ENCODE measurements around the gene ANKRD33B. TPM values are rescaled to one million over a fixed set of nuclear protein-coding genes. Genes with fewer than 3 reads are reported as not detected.

The ANKRD33B gene
- total and polyA plus RNA-seq, 2 of the 13 experiments (the other 11 are each of a cell fraction or from before 2014, with no cell fraction given): 0.02 TPM; not detected in 1

- H3K79me2 ChIP-seq (ENCODE audit: insufficient read depth, low read length): no peaks in the 10 kb centered on the region
- peaks cover 3 to 20% of the 10 kb centered on the region in 2 experiments; a peak in 3 of 5 replicates for H3K27me3 ChIP-seq (ENCODE audit: control insufficient read depth in 1 of 2, insufficient read depth in 2 of 2, low read length in 2 of 2)
- no peak overlapping the region for H3K4me2 ChIP-seq (ENCODE audit: low read depth, low read length)
- no peak for ATAC-seq
- no peak overlapping the region for H2AFZ ChIP-seq (ENCODE audit: low read length)
- H3K9ac ChIP-seq (ENCODE audit: insufficient read depth, low read depth, low read length): no peak overlapping the region
- no peak overlapping the region for H3K4me3 ChIP-seq (replicated peaks in 1 of 3; ENCODE audit: insufficient read depth in 1 of 3, low read depth in 2 of 3, low read length in 3 of 3)
- 8% methylated on average over 2 of the region's 2 CpGs for WGBS (ENCODE audit: low lambda C conversion rate)
- no peak for TF ChIP-seq MED13 (CRISPR knock-in tag; IDR thresholded peaks at IDR 0.05)
- no peak for TF ChIP-seq ZNF263 (CRISPR knock-in tag; IDR thresholded peaks at IDR 0.05)
- no peak for TF ChIP-seq THAP9 (CRISPR knock-in tag; IDR thresholded peaks at IDR 0.05; ENCODE audit: borderline replicate concordance)
- no peak for TF ChIP-seq ZBTB49 (CRISPR knock-in tag; IDR thresholded peaks at IDR 0.05; ENCODE audit: borderline replicate concordance)
- TF ChIP-seq ZNF691 (CRISPR knock-in tag; IDR thresholded peaks at IDR 0.05; ENCODE audit: borderline replicate concordance, low read depth): no peak
- TF ChIP-seq AGO2 (optimal IDR thresholded peaks at IDR 0.05; ENCODE audit: low read depth, low read length): no peak
- TF ChIP-seq ZNF619 (CRISPR knock-in tag; IDR thresholded peaks at IDR 0.05): no peak
- TF ChIP-seq MNT (IDR thresholded peaks at IDR 0.05): no peak
- TF ChIP-seq SKI (IDR thresholded peaks at IDR 0.05; ENCODE audit: partially characterized antibody): no peak
- TF ChIP-seq GTF2F1 (IDR thresholded peaks at IDR 0.05; ENCODE audit: low read length): no peak
- TF ChIP-seq ZNF768 (CRISPR knock-in tag; IDR thresholded peaks at IDR 0.05): no peak
- TF ChIP-seq RXRB (CRISPR knock-in tag; IDR thresholded peaks at IDR 0.05; ENCODE audit: borderline replicate concordance): no peak
- TF ChIP-seq NFYB (CRISPR knock-in tag; IDR thresholded peaks at IDR 0.05): no peak
- no peak for TF ChIP-seq ZNF251 (CRISPR knock-in tag; IDR thresholded peaks at IDR 0.05)
- no peak for TF ChIP-seq PREB (CRISPR knock-in tag; IDR thresholded peaks at IDR 0.05)
- no peak for DNase-seq (ENCODE audit: low spot score)
- no peaks in the 10 kb centered on the region for H3K36me3 ChIP-seq (replicated peaks in 1 of 2; ENCODE audit: control insufficient read depth in 1 of 2, insufficient read depth in 2 of 2, low read length in 2 of 2)
- in situ Hi-C loops (cut with HindIII; ENCODE audit: extremely low pct_ligation_motif_present, low pct_unique_long_range_greater_than_20kb): no loop called here
- no peak overlapping the region for H3K27ac ChIP-seq (ENCODE audit: extremely low read length, insufficient read depth, low read length)
- POLR2A ChIA-PET: no interaction called here
- no TSS peak for BruUV-seq (replicated peaks)
- intact Hi-C loops (cut with micrococcal nuclease; ENCODE audit: unreplicated experiment): no loop called here
- FAIRE-seq: no peak
- CTCF ChIA-PET (ENCODE audit: low intra/inter-chr PET ratio, low total read pairs): no interaction called here
- no peaks in the 10 kb centered on the region for H3K4me1 ChIP-seq (ENCODE audit: insufficient read depth, low read length)
- H3K9me3 ChIP-seq (ENCODE audit: low read length): no peaks in the 10 kb centered on the region
- H4K20me1 ChIP-seq (ENCODE audit: insufficient read depth, low read length): 0 out of 2 replicates have a peak, but pooled peaks cover 2% of the 10 kb centered on the region
Measured at GRCh38 chr5:10634562-10634961, 70.7 kb downstream of the ANKRD33B start.
